GM21526 (cell line): ENCODE results near the gene KRTAP10-12.
"Not testable (repeated sequence)": the region's sequence is repeated elsewhere in the genome, so short reads cannot be mapped to it uniquely, and the experiment has no call there.

Source experiments
- ATAC-seq: cut with Tn5 transposase; IDR thresholded peaks from one replicate; pipeline ENCODE4 v1.9.1; 2021; ENCODE audit warnings: moderate library complexity; ENCODE audit not compliant: unreplicated experiment, low FRiP score

Gene KRTAP10-12

GRCh38 chr21:44697172-44697810, at the start of gene KRTAP10-12:
Gene KRTAP10-12, plus strand, starts transcription at chr21:44697172. Its CDS starts 30 bp downstream, at chr21:44697202.
- ATAC-seq: not testable (repeated sequence)

GRCh38 chr21:44647222-44647552, 49.8 kb upstream of the KRTAP10-12 start:
- no peak for ATAC-seq

GRCh38 chr21:44648557-44649311, 48.2 kb upstream of the KRTAP10-12 start:
- ATAC-seq: no peak

GRCh38 chr21:44649521-44650100, 47.4 kb upstream of the KRTAP10-12 start:
- no peak for ATAC-seq

- no peak for ATAC-seq
Measured at GRCh38 chr21:44650265-44650972, 46.6 kb upstream of the KRTAP10-12 start.

GRCh38 chr21:44650973-44651675, 45.8 kb upstream of the KRTAP10-12 start:
- no peak for ATAC-seq

GRCh38 chr21:44653123-44653522, 43.8 kb upstream of the KRTAP10-12 start:
- no peak for ATAC-seq

GRCh38 chr21:44653656-44654575, 43.1 kb upstream of the KRTAP10-12 start:
- ATAC-seq: no peak

- no peak for ATAC-seq
Measured at GRCh38 chr21:44654576-44655175, 42.3 kb upstream of the KRTAP10-12 start, which contains the start of gene KRTAP12-4. Gene KRTAP12-4, minus strand, starts transcription at chr21:44654659. Its CDS starts 45 bp downstream, at chr21:44654614.

GRCh38 chr21:44656868-44657267, 40.1 kb upstream of the KRTAP10-12 start:
- no peak for ATAC-seq

GRCh38 chr21:44657635-44658540, 39.1 kb upstream of the KRTAP10-12 start, which contains the start of gene KRTAP12-3:
Gene KRTAP12-3, plus strand, starts transcription at chr21:44657932. Its CDS starts 48 bp downstream, at chr21:44657980.
- ATAC-seq: no peak

GRCh38 chr21:44658541-44658910, 38.4 kb upstream of the KRTAP10-12 start:
- ATAC-seq: no peak

GRCh38 chr21:44658913-44659595, 37.9 kb upstream of the KRTAP10-12 start:
- no peak for ATAC-seq

GRCh38 chr21:44661567-44661966, 35.4 kb upstream of the KRTAP10-12 start:
- ATAC-seq: not testable (repeated sequence)

- ATAC-seq: no peak
Measured at GRCh38 chr21:44664691-44665090, 32.3 kb upstream of the KRTAP10-12 start.

- ATAC-seq: no peak
Measured at GRCh38 chr21:44666401-44667320, 30.3 kb upstream of the KRTAP10-12 start, which contains the start of gene KRTAP12-2. Gene KRTAP12-2, minus strand, starts transcription at chr21:44666927. Its CDS starts 41 bp downstream, at chr21:44666886.
